Keratinocyte (primary cell): ENCODE data around the gene HMCN2. TPM values are rescaled to one million over a fixed set of nuclear protein-coding genes. Genes with fewer than 3 reads are reported as not detected.
A peak's percentile ranks its signal among the peaks of the same experiment; 100 is the strongest.

Experiments
- DNase-seq: peaks from one replicate; pipeline ENCODE4 v3.0.0-alpha.2; 2011; ENCODE audit warnings: low read depth, missing footprints, low spot score
- FAIRE-seq: peaks from 2 replicates; lab custom pipeline; 2011; peaks lifted over from hg19 to GRCh38; lab: Jason Lieb, UNC
- H2AFZ ChIP-seq: 2 replicates; pipeline ENCODE4 v1.6.0; 2012; ENCODE audit warnings: low read length, control low read depth, inconsistent platforms; ENCODE audit not compliant: control insufficient read depth
- H3K27ac ChIP-seq: 2 replicates; pipeline ENCODE4 v1.5.1; 2011; ENCODE audit warnings: low read length; ENCODE audit not compliant: control insufficient read depth, insufficient read depth
- H3K27me3 ChIP-seq: 3 replicates; pipeline ENCODE4 v1.6.0; 2011; ENCODE audit warnings: low read length; ENCODE audit not compliant: control insufficient read depth, insufficient read depth; ENCODE audit errors: extremely low read depth
- H3K36me3 ChIP-seq, 2 experiments: 2 replicates in 1 of 2; 3 replicates in 1 of 2; pipeline ENCODE4 v1.5.1; 2011; ENCODE audit warnings: low read length in 2 of 2, mild to moderate bottlenecking in 1 of 2; ENCODE audit not compliant: control insufficient read depth in 2 of 2, insufficient read depth in 2 of 2; ENCODE audit errors: extremely low read depth in 1 of 2
- H3K4me1 ChIP-seq: 3 replicates; pipeline ENCODE4 v1.5.1; 2011; ENCODE audit warnings: low read length; ENCODE audit not compliant: control insufficient read depth, insufficient read depth; ENCODE audit errors: extremely low read depth
- H3K4me2 ChIP-seq: 3 replicates; pipeline ENCODE4 v1.6.0; 2011; ENCODE audit warnings: low read depth, low read length; ENCODE audit not compliant: control insufficient read depth, insufficient read depth; ENCODE audit errors: extremely low read depth
- H3K4me3 ChIP-seq, 3 experiments: fragments of 200-600 bp in 1 of 3; sonication (generic) in 1 of 3; 2 replicates in 2 of 3; 3 replicates in 1 of 3; pipeline ENCODE4 v1.5.1; 2011 to 2016; ENCODE audit warnings: low read length in 3 of 3, mild to moderate bottlenecking in 3 of 3, control low read depth in 2 of 3, inconsistent platforms in 1 of 3, low read depth in 1 of 3, mixed read lengths in 1 of 3, mixed run types in 1 of 3, moderate library complexity in 1 of 3; ENCODE audit not compliant: control insufficient read depth in 2 of 3, insufficient read depth in 2 of 3; ENCODE audit errors: extremely low read depth in 1 of 3
- H3K79me2 ChIP-seq: 2 replicates; pipeline ENCODE4 v1.6.0; 2012; ENCODE audit warnings: low read length; ENCODE audit not compliant: control insufficient read depth, insufficient read depth
- H3K9ac ChIP-seq: 3 replicates; pipeline ENCODE4 v1.6.0; 2011; ENCODE audit warnings: low read length; ENCODE audit not compliant: control insufficient read depth, insufficient read depth; ENCODE audit errors: extremely low read depth
- H3K9me1 ChIP-seq: 3 replicates; pipeline ENCODE4 v1.6.0; 2011; ENCODE audit warnings: low read length; ENCODE audit not compliant: control insufficient read depth, insufficient read depth; ENCODE audit errors: extremely low read depth
- H3K9me3 ChIP-seq: 2 replicates; pipeline ENCODE4 v1.5.1; 2012; ENCODE audit warnings: low read depth, low read length; ENCODE audit not compliant: control insufficient read depth
- H4K20me1 ChIP-seq: 3 replicates; pipeline ENCODE4 v1.6.0; 2011; ENCODE audit warnings: low read length; ENCODE audit not compliant: control insufficient read depth, insufficient read depth; ENCODE audit errors: extremely low read depth
- EZH2 ChIP-seq: IDR thresholded peaks from one replicate; pipeline ENCODE4 v1.6.1; 2012; ENCODE audit warnings: inconsistent platforms, mild to moderate bottlenecking, low read length, moderate library complexity
- dilution Hi-C: fragments of 300-500 bp; cut with MboI; formaldehyde crosslinking; loops from one replicate; pipeline ENCODE4 v1.7.0; 2020; ENCODE audit warnings: low sequenced_read_pairs; ENCODE audit not compliant: extremely low pct_ligation_motif_present
- polyA plus RNA-seq, 5 experiments: library from polyadenylated mRNA; depleted of rRNA in 3 of 5; stranded (reverse) in 3 of 5; stranded (forward) in 1 of 5; unstranded in 1 of 5; fragments of >200 nt; gene quantifications; 1 replicate in 1 of 5; 2 replicates in 3 of 5; 3 replicates in 1 of 5; pipeline versions ENCODE4 v1.2.1 to v1.2.3, GENCODE V29; 2011 to 2012; ENCODE audit warnings: missing spikeins in 2 of 5, low read depth in 1 of 5, low replicate concordance in 1 of 5
- TF ChIP-seq, protein P1 (sequence below), 3 experiments: IDR thresholded peaks in 1 of 3; conservative IDR thresholded peaks in 1 of 3; optimal IDR thresholded peaks in 1 of 3; 2 replicates in 2 of 3; 3 replicates in 1 of 3; pipeline versions ENCODE3 to v1.5.1; 2011; ENCODE audit warnings: low read length in 3 of 3, mild to moderate bottlenecking in 3 of 3, moderate library complexity in 2 of 3, control low read depth in 1 of 3, inconsistent platforms in 1 of 3; ENCODE audit not compliant: insufficient read depth in 2 of 3; ENCODE audit errors: extremely low read depth in 1 of 3

The HMCN2 gene
- polyA plus RNA-seq, 1 donor (not counting 4 experiments of a cell fraction or from before 2014, with no cell fraction given), result not detected

DNA sequence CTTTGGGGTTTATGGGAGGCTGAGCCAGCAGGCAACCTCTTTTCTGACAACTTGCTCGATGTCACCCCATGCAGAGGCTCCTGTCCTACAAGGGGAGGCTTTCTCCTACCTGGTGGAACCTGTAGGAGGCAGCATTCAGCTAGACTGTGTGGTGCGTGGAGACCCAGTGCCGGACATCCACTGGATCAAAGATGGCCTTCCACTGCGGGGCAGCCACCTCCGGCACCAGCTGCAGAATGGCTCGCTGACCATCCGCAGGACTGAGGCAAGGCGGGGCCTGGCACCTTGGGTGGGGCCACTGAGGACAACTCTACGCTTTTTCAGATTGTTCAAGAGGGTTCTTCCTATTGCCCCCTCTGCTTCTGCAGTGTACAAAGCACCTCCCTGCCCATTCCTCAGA is 143.1 kb downstream of the HMCN2 start:
- Histone ChIP-seq H4K20me1 (no peaks in the 10 kb centered on the region), H3K27ac (no peak overlapping the region), H3K4me2 (no peak overlapping the region), H3K9ac (no peak overlapping the region), H3K4me3 (no peak overlapping the region), H3K36me3 (no peaks in the 10 kb centered on the region), H3K27me3 (peaks cover 1% of the 10 kb centered on the region), H3K9me3 (no peaks in the 10 kb centered on the region), H2AFZ (no peak overlapping the region), H3K79me2 (no peaks in the 10 kb centered on the region), H3K9me1 (no peaks in the 10 kb centered on the region), H3K4me1 (peaks cover 8% of the 10 kb centered on the region)
- no peak for FAIRE-seq
- TF ChIP-seq, protein P1, sequence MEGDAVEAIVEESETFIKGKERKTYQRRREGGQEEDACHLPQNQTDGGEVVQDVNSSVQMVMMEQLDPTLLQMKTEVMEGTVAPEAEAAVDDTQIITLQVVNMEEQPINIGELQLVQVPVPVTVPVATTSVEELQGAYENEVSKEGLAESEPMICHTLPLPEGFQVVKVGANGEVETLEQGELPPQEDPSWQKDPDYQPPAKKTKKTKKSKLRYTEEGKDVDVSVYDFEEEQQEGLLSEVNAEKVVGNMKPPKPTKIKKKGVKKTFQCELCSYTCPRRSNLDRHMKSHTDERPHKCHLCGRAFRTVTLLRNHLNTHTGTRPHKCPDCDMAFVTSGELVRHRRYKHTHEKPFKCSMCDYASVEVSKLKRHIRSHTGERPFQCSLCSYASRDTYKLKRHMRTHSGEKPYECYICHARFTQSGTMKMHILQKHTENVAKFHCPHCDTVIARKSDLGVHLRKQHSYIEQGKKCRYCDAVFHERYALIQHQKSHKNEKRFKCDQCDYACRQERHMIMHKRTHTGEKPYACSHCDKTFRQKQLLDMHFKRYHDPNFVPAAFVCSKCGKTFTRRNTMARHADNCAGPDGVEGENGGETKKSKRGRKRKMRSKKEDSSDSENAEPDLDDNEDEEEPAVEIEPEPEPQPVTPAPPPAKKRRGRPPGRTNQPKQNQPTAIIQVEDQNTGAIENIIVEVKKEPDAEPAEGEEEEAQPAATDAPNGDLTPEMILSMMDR (optimal IDR thresholded peaks at IDR 0.05 in 1 of 3, IDR thresholded peaks at IDR 0.05 in 1 of 3, conservative IDR thresholded peaks at IDR 0.05 in 1 of 3; ENCODE audit: extremely low read depth in 1 of 3, insufficient read depth in 2 of 3, low read length in 3 of 3), result peak in 1 of 3 experiments; percentile 20
- no peak for TF ChIP-seq EZH2
- DNase-seq, result no peak
- dilution Hi-C loops, result no loop called here

DNA sequence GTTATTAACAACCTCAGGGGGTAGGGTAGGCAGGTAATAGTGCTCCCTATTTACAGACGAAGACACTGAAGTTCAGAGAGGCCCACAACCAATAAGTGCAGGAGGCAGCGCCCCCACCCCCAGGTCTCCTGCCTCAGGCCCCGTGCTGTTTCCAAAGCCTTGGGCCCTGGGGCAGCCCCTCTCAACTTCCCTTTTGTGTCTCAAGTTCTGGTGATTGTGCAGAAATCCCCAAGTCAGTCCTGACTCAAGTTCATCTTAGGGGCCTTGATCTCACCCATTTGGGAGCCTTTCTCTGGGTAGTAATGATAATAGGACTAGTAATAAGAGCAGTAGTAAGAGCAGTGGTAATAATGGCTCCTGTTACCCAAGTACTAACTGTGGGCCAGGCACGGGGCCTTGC is 143.7 kb downstream of the HMCN2 start:
- no peak overlapping the region for H3K4me3 ChIP-seq
- no peak overlapping the region for H3K9ac ChIP-seq
- no peak overlapping the region for H3K27ac ChIP-seq
- no peak for FAIRE-seq
- no peaks in the 10 kb centered on the region for H4K20me1 ChIP-seq
- H2AFZ ChIP-seq, result no peak overlapping the region
- H3K27me3 ChIP-seq, result no peaks in the 10 kb centered on the region
- no peaks in the 10 kb centered on the region for H3K9me1 ChIP-seq
- TF ChIP-seq, protein P1 (optimal IDR thresholded peaks at IDR 0.05 in 1 of 3, IDR thresholded peaks at IDR 0.05 in 1 of 3, conservative IDR thresholded peaks at IDR 0.05 in 1 of 3; ENCODE audit: extremely low read depth in 1 of 3, insufficient read depth in 2 of 3, low read length in 3 of 3), result no peak
- no peak for TF ChIP-seq EZH2
- H3K4me1 ChIP-seq, result peaks cover 8% of the 10 kb centered on the region
- H3K4me2 ChIP-seq, result no peak overlapping the region
- H3K9me3 ChIP-seq, result no peaks in the 10 kb centered on the region
- H3K79me2 ChIP-seq, result no peaks in the 10 kb centered on the region
- dilution Hi-C loops, result no loop called here
- H3K36me3 ChIP-seq, result no peaks in the 10 kb centered on the region
- DNase-seq, result no peak
